Measurements from ENCODE around the gene FKBP1B.

DNA sequence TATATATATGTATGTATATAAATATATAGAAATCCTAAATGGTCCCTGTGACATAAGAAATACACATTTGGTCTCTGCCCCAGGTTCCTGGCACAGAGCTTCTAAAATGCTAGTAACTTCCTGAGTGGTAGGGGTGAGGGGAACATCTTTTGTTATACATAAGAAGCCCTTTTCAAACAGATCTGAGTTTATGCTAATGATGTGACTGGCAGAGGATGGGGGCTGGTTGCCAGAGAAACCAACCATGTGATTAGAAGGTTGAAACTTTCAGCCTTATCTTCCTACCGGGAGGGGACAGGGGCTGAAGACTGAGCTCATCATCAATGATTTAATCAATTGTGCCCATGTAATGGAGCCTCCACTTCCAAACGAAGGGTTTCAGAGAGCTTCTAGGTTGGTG, 23.3 kb upstream of the FKBP1B start:
- TF ChIP-seq POLR2A (IDR thresholded peaks at IDR 0.05) = no peak
- TF ChIP-seq, protein P1, sequence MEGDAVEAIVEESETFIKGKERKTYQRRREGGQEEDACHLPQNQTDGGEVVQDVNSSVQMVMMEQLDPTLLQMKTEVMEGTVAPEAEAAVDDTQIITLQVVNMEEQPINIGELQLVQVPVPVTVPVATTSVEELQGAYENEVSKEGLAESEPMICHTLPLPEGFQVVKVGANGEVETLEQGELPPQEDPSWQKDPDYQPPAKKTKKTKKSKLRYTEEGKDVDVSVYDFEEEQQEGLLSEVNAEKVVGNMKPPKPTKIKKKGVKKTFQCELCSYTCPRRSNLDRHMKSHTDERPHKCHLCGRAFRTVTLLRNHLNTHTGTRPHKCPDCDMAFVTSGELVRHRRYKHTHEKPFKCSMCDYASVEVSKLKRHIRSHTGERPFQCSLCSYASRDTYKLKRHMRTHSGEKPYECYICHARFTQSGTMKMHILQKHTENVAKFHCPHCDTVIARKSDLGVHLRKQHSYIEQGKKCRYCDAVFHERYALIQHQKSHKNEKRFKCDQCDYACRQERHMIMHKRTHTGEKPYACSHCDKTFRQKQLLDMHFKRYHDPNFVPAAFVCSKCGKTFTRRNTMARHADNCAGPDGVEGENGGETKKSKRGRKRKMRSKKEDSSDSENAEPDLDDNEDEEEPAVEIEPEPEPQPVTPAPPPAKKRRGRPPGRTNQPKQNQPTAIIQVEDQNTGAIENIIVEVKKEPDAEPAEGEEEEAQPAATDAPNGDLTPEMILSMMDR (IDR thresholded peaks at IDR 0.05) = no peak
